Activated naive CD8-positive, alpha-beta T cell treated with anti-CD3 and anti-CD28 coated beads for 36 hours (primary cell): ENCODE results near the gene OBSL1. TPM values are rescaled to one million over a fixed set of nuclear protein-coding genes. Genes with fewer than 3 reads are reported as not detected.

ENCODE experiments used
- DNase-seq: peaks from one replicate; pipeline ENCODE4 v3.0.0; 2021
- H3K27ac Mint-ChIP-seq: one replicate; pipeline ENCODE4 v1.8.0; 2022; ENCODE audit warnings: mild to moderate bottlenecking, moderate library complexity, mixed read lengths
- H3K27me3 Mint-ChIP-seq: one replicate; pipeline ENCODE4 v1.8.0; 2022; ENCODE audit warnings: mild to moderate bottlenecking, mixed read lengths
- H3K36me3 Mint-ChIP-seq: one replicate; pipeline ENCODE4 v1.8.0; 2021; ENCODE audit warnings: mild to moderate bottlenecking, mixed read lengths
- H3K4me1 Mint-ChIP-seq: one replicate; pipeline ENCODE4 v1.8.0; 2021; ENCODE audit warnings: mixed read lengths
- H3K4me3 Mint-ChIP-seq: one replicate; pipeline ENCODE4 v1.8.0; 2022; ENCODE audit warnings: mild to moderate bottlenecking, moderate library complexity, mixed read lengths
- H3K9me3 Mint-ChIP-seq: one replicate; pipeline ENCODE4 v1.8.0; 2022; ENCODE audit warnings: mixed read lengths
- total RNA-seq, 2 experiments: library from RNA; stranded (reverse); gene quantifications; one replicate each; pipeline ENCODE4 v1.2.3, GENCODE V29; 2021

Gene OBSL1
- total RNA-seq, 2 experiments from 2014 or later: 1.7 to 2.0 TPM

- Mint-ChIP-seq H3K4me1 (no peaks in the 10 kb centered on the region), H3K27me3 (peaks cover 33% of the 10 kb centered on the region), H3K36me3 (no peaks in the 10 kb centered on the region)
Measured at GRCh38 chr2:219575566-219576504, 4.5 kb upstream of the OBSL1 start.

GRCh38 chr2:219574484-219575311 is 3.4 kb upstream of the OBSL1 start:
- no peaks in the 10 kb centered on the region for H3K4me1 Mint-ChIP-seq
- no peak for DNase-seq
- H3K9me3 Mint-ChIP-seq: no peaks in the 10 kb centered on the region
- H3K27me3 Mint-ChIP-seq: peaks cover 38% of the 10 kb centered on the region
- H3K27ac Mint-ChIP-seq: no peak overlapping the region
- H3K36me3 Mint-ChIP-seq: no peaks in the 10 kb centered on the region
- H3K4me3 Mint-ChIP-seq: no peak overlapping the region

More at GRCh38 chr2:219575566-219576504, 4.5 kb upstream of the OBSL1 start:
- H3K27ac Mint-ChIP-seq: no peak overlapping the region
- H3K9me3 Mint-ChIP-seq: no peaks in the 10 kb centered on the region
- H3K4me3 Mint-ChIP-seq: no peak overlapping the region
- DNase-seq: no peak

GRCh38 chr2:219573166-219573565 is 1.8 kb upstream of the OBSL1 start:
- H3K4me1 Mint-ChIP-seq: no peaks in the 10 kb centered on the region
- no peaks in the 10 kb centered on the region for H3K9me3 Mint-ChIP-seq
- no peak overlapping the region for H3K27ac Mint-ChIP-seq
- H3K4me3 Mint-ChIP-seq: no peak overlapping the region
- H3K36me3 Mint-ChIP-seq: no peaks in the 10 kb centered on the region
- no peak for DNase-seq
- peaks cover 47% of the 10 kb centered on the region for H3K27me3 Mint-ChIP-seq

DNA sequence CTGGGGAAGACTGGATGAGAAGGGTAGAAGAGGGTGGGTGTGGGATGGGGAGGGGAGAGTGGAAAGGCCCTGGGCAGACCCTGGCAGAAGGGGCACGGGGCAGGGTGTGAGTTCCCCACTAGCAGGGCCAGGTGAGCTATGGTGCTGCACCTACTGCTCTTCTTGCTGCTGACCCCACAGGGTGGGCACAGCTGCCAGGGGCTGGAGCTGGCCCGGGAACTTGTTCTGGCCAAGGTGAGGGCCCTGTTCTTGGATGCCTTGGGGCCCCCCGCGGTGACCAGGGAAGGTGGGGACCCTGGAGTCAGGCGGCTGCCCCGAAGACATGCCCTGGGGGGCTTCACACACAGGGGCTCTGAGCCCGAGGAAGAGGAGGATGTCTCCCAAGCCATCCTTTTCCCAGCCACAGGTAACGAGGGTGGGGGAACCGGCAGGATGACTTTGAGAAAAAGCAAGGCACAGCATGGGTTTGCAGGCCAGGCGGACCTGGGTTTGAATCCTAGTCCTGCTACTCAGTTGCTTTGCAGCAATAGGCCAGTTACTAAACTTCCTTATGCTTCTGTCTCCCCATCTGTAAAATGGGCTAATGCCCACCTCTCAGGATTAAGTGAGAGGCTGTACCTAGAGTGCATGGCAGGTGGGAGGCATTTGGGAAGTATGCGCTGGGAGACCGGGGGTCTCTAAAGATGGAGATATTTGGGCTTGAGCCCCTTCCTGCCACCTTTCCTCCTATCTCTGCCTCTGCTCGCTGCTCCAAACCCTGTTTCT is 1.1 kb upstream of the OBSL1 start, which contains the start of gene INHA:
Gene INHA (plus strand): TSS at position 74 of the 765 bp plus-strand sequence. CDS start 65 bp downstream, at position 139.
- no peaks in the 10 kb centered on the region for H3K9me3 Mint-ChIP-seq
- DNase-seq: no peak
- no peaks in the 10 kb centered on the region for H3K4me1 Mint-ChIP-seq
- no peak within 1 kb of the TSS for H3K27ac Mint-ChIP-seq
- no peak within 1 kb of the TSS for H3K4me3 Mint-ChIP-seq
- peaks cover 49% of the 10 kb centered on the region for H3K27me3 Mint-ChIP-seq
- H3K36me3 Mint-ChIP-seq: no peaks in the 10 kb centered on the region

DNA sequence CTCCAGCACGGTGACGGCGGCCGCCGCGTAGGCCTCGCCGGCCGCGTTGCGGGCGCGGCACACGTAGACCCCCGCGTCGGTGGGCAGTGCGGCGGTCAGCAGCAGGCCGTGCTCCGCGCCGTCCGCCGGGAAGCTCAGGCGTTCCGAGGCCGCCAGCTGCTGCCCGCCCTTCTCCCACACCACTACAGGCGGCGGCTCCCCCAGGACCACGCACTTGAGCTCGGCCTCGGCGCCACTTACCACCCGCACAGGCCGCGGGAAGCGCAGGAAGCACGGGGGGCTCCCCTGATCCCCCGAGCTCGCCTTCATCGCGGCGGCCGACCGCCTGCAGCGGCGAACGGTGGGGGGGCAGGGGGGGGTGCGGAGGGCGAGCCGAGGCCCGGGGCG is 422 bp downstream of the OBSL1 start:
- Mint-ChIP-seq H3K4me3 (no peak overlapping the region), H3K27ac (no peak overlapping the region), H3K27me3 (peaks cover 48% of the 10 kb centered on the region), H3K9me3 (no peaks in the 10 kb centered on the region), H3K4me1 (no peaks in the 10 kb centered on the region), H3K36me3 (no peaks in the 10 kb centered on the region)
- DNase-seq: no peak

- H3K9me3 Mint-ChIP-seq: no peaks in the 10 kb centered on the region
- peak overlapping the region; percentile 57 for H3K4me3 Mint-ChIP-seq
- H3K36me3 Mint-ChIP-seq: no peaks in the 10 kb centered on the region
- H3K27ac Mint-ChIP-seq: no peak overlapping the region
- DNase-seq: peak; percentile 26
- H3K27me3 Mint-ChIP-seq: peaks cover 43% of the 10 kb centered on the region
- no peaks in the 10 kb centered on the region for H3K4me1 Mint-ChIP-seq
Measured at GRCh38 chr2:219570194-219570923, 980 bp downstream of the OBSL1 start.

DNA sequence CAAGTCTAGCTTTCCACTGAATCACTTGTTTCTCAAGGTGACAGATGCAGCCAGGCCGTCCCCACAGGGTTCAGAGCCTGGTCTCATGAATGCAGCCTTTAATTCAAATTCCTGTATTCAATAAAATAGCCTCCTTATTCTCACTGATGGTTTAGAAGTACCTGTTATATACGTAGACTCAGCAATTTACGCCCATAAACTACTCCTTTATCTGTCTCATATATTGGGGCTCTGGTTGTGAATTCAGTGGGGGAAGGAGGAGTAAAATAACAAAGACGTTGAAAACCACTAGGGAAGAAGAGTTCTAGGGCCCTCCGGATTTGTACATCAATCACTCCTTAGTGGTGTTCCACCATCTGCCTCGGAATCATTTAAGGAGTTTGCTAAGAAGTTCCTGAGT is 1.7 kb downstream of the OBSL1 start:
- no peak for DNase-seq
- H3K27ac Mint-ChIP-seq: no peak overlapping the region
- peaks cover 41% of the 10 kb centered on the region for H3K27me3 Mint-ChIP-seq
- H3K9me3 Mint-ChIP-seq: no peaks in the 10 kb centered on the region
- no peaks in the 10 kb centered on the region for H3K4me1 Mint-ChIP-seq
- H3K36me3 Mint-ChIP-seq: no peaks in the 10 kb centered on the region
- H3K4me3 Mint-ChIP-seq: no peak overlapping the region

DNA sequence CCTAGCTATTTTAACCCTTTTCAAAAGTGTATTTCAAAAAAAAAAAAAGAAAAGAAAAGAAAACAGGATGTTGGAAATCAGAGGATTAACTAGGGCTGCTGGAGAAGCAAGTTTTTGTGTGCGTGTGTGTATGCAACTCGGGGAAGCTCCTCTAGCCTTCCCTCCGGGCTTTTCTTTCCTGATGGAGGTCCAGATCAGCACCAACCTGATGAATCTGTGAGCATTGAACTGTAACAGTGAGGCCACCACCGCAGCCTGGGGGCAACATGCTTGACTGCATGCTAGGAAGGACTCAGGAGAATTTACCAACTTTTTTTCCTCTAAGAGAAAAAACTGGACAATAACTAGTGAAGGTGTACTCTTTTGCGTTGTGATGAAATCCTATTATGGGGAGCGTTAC is 2.3 kb downstream of the OBSL1 start:
- no peaks in the 10 kb centered on the region for H3K9me3 Mint-ChIP-seq
- H3K4me3 Mint-ChIP-seq: no peak overlapping the region
- no peaks in the 10 kb centered on the region for H3K4me1 Mint-ChIP-seq
- H3K27ac Mint-ChIP-seq: no peak overlapping the region
- H3K27me3 Mint-ChIP-seq: peaks cover 41% of the 10 kb centered on the region
- no peaks in the 10 kb centered on the region for H3K36me3 Mint-ChIP-seq
- no peak for DNase-seq

GRCh38 chr2:219567791-219568361 is 3.5 kb downstream of the OBSL1 start:
- no peak overlapping the region for H3K4me3 Mint-ChIP-seq
- no peaks in the 10 kb centered on the region for H3K4me1 Mint-ChIP-seq
- no peak for DNase-seq
- H3K27me3 Mint-ChIP-seq: peaks cover 35% of the 10 kb centered on the region
- H3K9me3 Mint-ChIP-seq: no peaks in the 10 kb centered on the region
- H3K36me3 Mint-ChIP-seq: no peaks in the 10 kb centered on the region
- no peak overlapping the region for H3K27ac Mint-ChIP-seq

GRCh38 chr2:219567131-219567530 is 4.2 kb downstream of the OBSL1 start:
- H3K27me3 Mint-ChIP-seq: peaks cover 38% of the 10 kb centered on the region

GRCh38 chr2:219566640-219567039 is 4.7 kb downstream of the OBSL1 start:
- no peak overlapping the region for H3K4me3 Mint-ChIP-seq
- H3K27me3 Mint-ChIP-seq: peaks cover 33% of the 10 kb centered on the region
- no peak overlapping the region for H3K27ac Mint-ChIP-seq
- H3K36me3 Mint-ChIP-seq: no peaks in the 10 kb centered on the region
- no peak for DNase-seq
- no peaks in the 10 kb centered on the region for H3K4me1 Mint-ChIP-seq
- no peaks in the 10 kb centered on the region for H3K9me3 Mint-ChIP-seq

More at GRCh38 chr2:219567131-219567530, 4.2 kb downstream of the OBSL1 start:
- Mint-ChIP-seq H3K4me1 (no peaks in the 10 kb centered on the region), H3K9me3 (no peaks in the 10 kb centered on the region), H3K4me3 (no peak overlapping the region), H3K27ac (no peak overlapping the region), H3K36me3 (no peaks in the 10 kb centered on the region)
- no peak for DNase-seq

- Mint-ChIP-seq H3K27ac (no peak overlapping the region), H3K27me3 (peaks cover 32% of the 10 kb centered on the region), H3K4me1 (no peaks in the 10 kb centered on the region), H3K4me3 (no peak overlapping the region), H3K36me3 (no peaks in the 10 kb centered on the region), H3K9me3 (no peaks in the 10 kb centered on the region)
- no peak for DNase-seq
Measured at GRCh38 chr2:219565130-219566080, 5.9 kb downstream of the OBSL1 start.

GRCh38 chr2:219563271-219563928 is 7.9 kb downstream of the OBSL1 start:
- H3K36me3 Mint-ChIP-seq: no peaks in the 10 kb centered on the region
- no peak overlapping the region for H3K4me3 Mint-ChIP-seq
- no peak for DNase-seq
- H3K4me1 Mint-ChIP-seq: no peaks in the 10 kb centered on the region
- no peak overlapping the region for H3K27ac Mint-ChIP-seq
- peaks cover 18% of the 10 kb centered on the region for H3K27me3 Mint-ChIP-seq
- H3K9me3 Mint-ChIP-seq: no peaks in the 10 kb centered on the region
